HG03108 (cell line): Measurements from ENCODE around the gene AQP12B.

Experiments
- ATAC-seq: cut with Tn5 transposase; IDR thresholded peaks from one replicate; pipeline ENCODE4 v1.9.1; 2021; ENCODE audit warnings: moderate library complexity; ENCODE audit not compliant: unreplicated experiment

Gene AQP12B

GRCh38 chr2:240650254-240650965, 32.3 kb downstream of the AQP12B start:
- no peak for ATAC-seq

- ATAC-seq = no peak
These were observed 33.4 kb downstream of the AQP12B start for GRCh38 chr2:240649331-240649730.

GRCh38 chr2:240648650-240649275, 33.9 kb downstream of the AQP12B start:
- no peak for ATAC-seq

GRCh38 chr2:240648155-240648649, 34.5 kb downstream of the AQP12B start:
- ATAC-seq = no peak

- no peak for ATAC-seq
These were observed 35.1 kb downstream of the AQP12B start for GRCh38 chr2:240647503-240648154.

GRCh38 chr2:240646900-240647502, 35.7 kb downstream of the AQP12B start:
- ATAC-seq = no peak

- no peak for ATAC-seq
These were observed 36.3 kb downstream of the AQP12B start for GRCh38 chr2:240646176-240646899.

- ATAC-seq = no peak
These were observed 36.9 kb downstream of the AQP12B start for GRCh38 chr2:240645801-240646175.

GRCh38 chr2:240645346-240645745, 37.3 kb downstream of the AQP12B start:
- ATAC-seq = no peak

GRCh38 chr2:240644859-240645301, 37.8 kb downstream of the AQP12B start:
- no peak for ATAC-seq

- no peak for ATAC-seq
These were observed 38.5 kb downstream of the AQP12B start for GRCh38 chr2:240644171-240644651.

- ATAC-seq = no peak
These were observed 38.9 kb downstream of the AQP12B start for GRCh38 chr2:240643811-240644150.

- ATAC-seq = no peak
These were observed 39.4 kb downstream of the AQP12B start for GRCh38 chr2:240643093-240643810.

GRCh38 chr2:240642806-240643092, 39.9 kb downstream of the AQP12B start:
- ATAC-seq = no peak

- ATAC-seq = no peak
These were observed 40.5 kb downstream of the AQP12B start for GRCh38 chr2:240642061-240642805.

GRCh38 chr2:240640939-240641338, 41.7 kb downstream of the AQP12B start:
- no peak for ATAC-seq

- ATAC-seq = no peak
These were observed 43.1 kb downstream of the AQP12B start for GRCh38 chr2:240639566-240639965.

GRCh38 chr2:240638512-240639160, 44.0 kb downstream of the AQP12B start:
- ATAC-seq = no peak

GRCh38 chr2:240637901-240638345, 44.8 kb downstream of the AQP12B start:
- ATAC-seq = no peak
